Hepatocyte (in vitro differentiated cells): Measurements from ENCODE around the gene RBM8A. TPM values are rescaled to one million over a fixed set of nuclear protein-coding genes. Genes with fewer than 3 reads are reported as not detected.

Source experiments
- DNase-seq: peaks from one replicate; pipeline ENCODE4 v3.0.0-alpha.2; 2016; ENCODE audit warnings: low spot score
- H2AFZ ChIP-seq: fragments of 200-600 bp; sonication (generic); 2 replicates; pipeline ENCODE4 v1.6.0; 2016; ENCODE audit warnings: antibody characterized with exemption, mild to moderate bottlenecking
- H3K27ac ChIP-seq: fragments of 200-600 bp; sonication (generic); 2 replicates; pipeline ENCODE4 v1.5.1; 2016; ENCODE audit warnings: mild to moderate bottlenecking
- H3K27me3 ChIP-seq: fragments of 200-600 bp; sonication (generic); 2 replicates; pipeline ENCODE4 v1.6.1; 2016
- H3K36me3 ChIP-seq: fragments of 200-600 bp; sonication (generic); replicated peaks from 2 replicates; pipeline ENCODE4 v1.5.1; 2016; ENCODE audit warnings: low read depth; ENCODE audit not compliant: insufficient read depth
- H3K4me1 ChIP-seq: fragments of 200-600 bp; sonication (generic); 2 replicates; pipeline ENCODE4 v1.5.1; 2016; ENCODE audit warnings: mild to moderate bottlenecking, moderate library complexity; ENCODE audit not compliant: insufficient read depth
- H3K4me2 ChIP-seq: fragments of 200-600 bp; sonication (generic); 2 replicates; pipeline ENCODE4 v1.6.0; 2016
- H3K4me3 ChIP-seq: fragments of 200-600 bp; sonication (generic); 2 replicates; pipeline ENCODE4 v1.5.1; 2016; ENCODE audit warnings: mild to moderate bottlenecking
- H3K79me2 ChIP-seq: fragments of 200-600 bp; sonication (generic); 2 replicates; pipeline ENCODE4 v1.6.0; 2017; ENCODE audit warnings: mild to moderate bottlenecking
- H3K9me2 ChIP-seq: fragments of 200-600 bp; sonication (generic); replicated peaks from 2 replicates; pipeline ENCODE4 v1.6.0; 2017; ENCODE audit warnings: mild to moderate bottlenecking; ENCODE audit not compliant: insufficient read depth
- H3K9me3 ChIP-seq: fragments of 200-600 bp; sonication (generic); 2 replicates; pipeline ENCODE4 v1.5.1; 2016; ENCODE audit warnings: low read depth, mild to moderate bottlenecking
- H4K20me1 ChIP-seq: fragments of 200-600 bp; sonication (generic); 2 replicates; pipeline ENCODE4 v1.6.0; 2016; ENCODE audit warnings: mild to moderate bottlenecking; ENCODE audit not compliant: insufficient read depth, poor library complexity, severe bottlenecking
- CTCF ChIP-seq: fragments of 200-600 bp; sonication (generic); IDR thresholded peaks from 2 replicates; pipeline ENCODE4 v1.5.1; 2016; ENCODE audit warnings: antibody characterized with exemption, mild to moderate bottlenecking; ENCODE audit not compliant: poor library complexity
- EZH2 ChIP-seq: fragments of 200-600 bp; sonication (generic); IDR thresholded peaks from 2 replicates; pipeline ENCODE4 v1.6.1; 2016; ENCODE audit warnings: antibody characterized with exemption, mild to moderate bottlenecking, borderline replicate concordance
- EZH2phosphoT487 ChIP-seq: fragments of 200-600 bp; sonication (generic); IDR thresholded peaks from one replicate; pipeline ENCODE4 v1.6.1; 2018; ENCODE audit warnings: antibody characterized with exemption, mild to moderate bottlenecking, low read depth, moderate library complexity; ENCODE audit not compliant: unreplicated experiment, severe bottlenecking
- WGBS: methylation state at CpG from one replicate; pipeline ENCODE4 v1.1.6; 2016; ENCODE audit warnings: low lambda C conversion rate; ENCODE audit errors: missing lambda C conversion rate; 5-methylcytosine and 5-hydroxymethylcytosine counted together
- polyA plus RNA-seq: library from polyadenylated mRNA; unstranded; fragments of >200 nt; fragmentation: Nextera tagmentation; extraction: Ambion mirVana; gene quantifications from 2 replicates; pipeline ENCODE4 v1.2.1, GENCODE V29; 2016
- total RNA-seq: library from RNA; depleted of rRNA; stranded (reverse); fragments of >200 nt; gene quantifications from 2 replicates; pipeline ENCODE4 v1.2.3, GENCODE V29; 2014

RBM8A gene
- total and polyA plus RNA-seq, 2 experiments from 2014 or later = 141 to 185 TPM

- H3K9me2 ChIP-seq = no peaks in the 10 kb centered on the region
- peak overlapping the region; percentile 94 for H3K4me2 ChIP-seq
- H3K4me3 ChIP-seq = peak overlapping the region; percentile 27
- H3K79me2 ChIP-seq = peaks cover 5% of the 10 kb centered on the region
- 15% methylated on average over 5 of the region's 5 CpGs for WGBS
- H3K9me3 ChIP-seq = no peaks in the 10 kb centered on the region
- no peaks in the 10 kb centered on the region for H4K20me1 ChIP-seq
- peaks cover 14% of the 10 kb centered on the region for H3K27me3 ChIP-seq
- DNase-seq = no peak
- H3K4me1 ChIP-seq = peaks cover 32% of the 10 kb centered on the region
- TF ChIP-seq CTCF = no peak
- TF ChIP-seq EZH2 = no peak
- TF ChIP-seq EZH2phosphoT487 = no peak
- H2AFZ ChIP-seq = peak overlapping the region; percentile 70
- no peaks in the 10 kb centered on the region for H3K36me3 ChIP-seq
- H3K27ac ChIP-seq = peak overlapping the region; percentile 89
Observed at GRCh38 chr1:145965119-145965744, 37.9 kb upstream of the RBM8A start.

- H2AFZ ChIP-seq = peak within 1 kb of the TSS; percentile 74
- H3K79me2 ChIP-seq = peaks cover 5% of the 10 kb centered on the region
- WGBS = 2% methylated on average over 36 of the region's 37 CpGs
- DNase-seq = peak; percentile 94
- H4K20me1 ChIP-seq = no peaks in the 10 kb centered on the region
- no peaks in the 10 kb centered on the region for H3K9me3 ChIP-seq
- H3K4me3 ChIP-seq = peak within 1 kb of the TSS; percentile 27
- peak within 1 kb of the TSS; percentile 94 for H3K4me2 ChIP-seq
- H3K36me3 ChIP-seq = no peaks in the 10 kb centered on the region
- peaks cover 32% of the 10 kb centered on the region for H3K4me1 ChIP-seq
- peaks cover 20% of the 10 kb centered on the region for H3K27me3 ChIP-seq
- TF ChIP-seq EZH2phosphoT487 (no peak), CTCF (peak; percentile 4)
- peak within 1 kb of the TSS; percentile 89 for H3K27ac ChIP-seq
- H3K9me2 ChIP-seq = no peaks in the 10 kb centered on the region
Observed at GRCh38 chr1:145964328-145965118, 37.2 kb upstream of the RBM8A start, which contains the start of the genes ANKRD34A and POLR3GL. Gene ANKRD34A (minus strand): TSS chr1:145964575. CDS start chr1:145961759, 2,816 bp downstream. Gene POLR3GL (plus strand): TSS chr1:145964690. CDS start chr1:145974866, 10,176 bp downstream.

DNA sequence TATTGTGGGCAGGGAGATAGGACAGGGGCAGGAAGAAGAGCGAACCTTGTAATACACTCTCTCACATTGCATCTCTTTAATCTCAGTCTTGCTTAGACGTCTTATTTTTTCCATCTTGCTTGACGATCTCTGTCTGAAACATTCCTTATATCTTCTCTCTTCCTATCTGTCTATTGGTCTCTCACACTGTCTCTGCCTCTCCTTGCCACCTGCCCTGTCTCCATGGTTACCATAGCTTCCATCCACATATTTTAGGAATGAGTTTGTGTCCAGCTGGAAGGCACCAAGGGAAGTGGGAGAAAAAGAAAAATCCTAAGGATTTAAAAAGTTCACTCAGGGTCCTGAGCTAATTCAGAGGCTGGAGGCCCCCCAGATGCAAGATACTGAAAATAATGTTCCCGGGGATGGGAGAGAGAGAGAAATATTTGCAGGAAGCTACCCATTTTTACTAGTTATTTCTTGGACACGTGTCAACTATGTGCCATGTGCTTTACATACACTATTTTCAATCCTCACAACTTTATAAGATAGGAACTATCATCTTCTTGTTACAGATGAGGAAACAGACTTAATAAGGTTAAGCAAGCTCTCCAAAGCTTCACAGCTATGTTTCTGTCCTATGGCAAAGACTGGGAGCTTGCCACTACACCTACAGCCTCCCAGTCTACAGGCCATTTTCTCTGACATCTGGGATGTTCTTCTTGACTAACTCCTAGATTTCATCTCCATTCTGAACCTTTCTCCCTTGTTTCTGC, 36.2 kb upstream of the RBM8A start:
- no peaks in the 10 kb centered on the region for H3K9me3 ChIP-seq
- TF ChIP-seq EZH2 (no peak), CTCF (no peak), EZH2phosphoT487 (no peak)
- H4K20me1 ChIP-seq = no peaks in the 10 kb centered on the region
- H3K4me3 ChIP-seq = no peak overlapping the region
- H2AFZ ChIP-seq = peak overlapping the region; percentile 74
- H3K27me3 ChIP-seq = peaks cover 29% of the 10 kb centered on the region
- 52% methylated on average over 5 of the region's 5 CpGs for WGBS
- peak overlapping the region; percentile 94 for H3K4me2 ChIP-seq
- no peaks in the 10 kb centered on the region for H3K36me3 ChIP-seq
- H3K79me2 ChIP-seq = peaks cover 5% of the 10 kb centered on the region
- peak overlapping the region; percentile 89 for H3K27ac ChIP-seq
- DNase-seq = peak; percentile 34
- peaks cover 32% of the 10 kb centered on the region for H3K4me1 ChIP-seq
- H3K9me2 ChIP-seq = no peaks in the 10 kb centered on the region
